PC-3 (cell line): Measurements from ENCODE around the gene RFX1.

ENCODE experiments used
- CTCF ChIP-seq: fragments of 300-600 bp; sonication (generic); conservative IDR thresholded peaks from 2 replicates; pipeline ENCODE4 v1.5.1; 2017; ENCODE audit warnings: antibody characterized with exemption, low read depth, mild to moderate bottlenecking, low read length
- EZH2 ChIP-seq: fragments of 300-600 bp; sonication (generic); IDR thresholded peaks from one replicate; pipeline ENCODE4 v1.6.1; 2017; ENCODE audit warnings: antibody characterized with exemption, mild to moderate bottlenecking, low read length; ENCODE audit not compliant: unreplicated experiment
- EZH2phosphoT487 ChIP-seq: fragments of 300-600 bp; sonication (generic); IDR thresholded peaks from 2 replicates; pipeline ENCODE4 v1.6.1; 2018; ENCODE audit warnings: mild to moderate bottlenecking, antibody characterized with exemption, low read length, borderline replicate concordance

- TF ChIP-seq CTCF (no peak), EZH2 (no peak), EZH2phosphoT487 (no peak)
These were observed 27.5 kb downstream of the RFX1 start for GRCh38 chr19:13978351-13979243.
